Measurements from ENCODE around the gene CTNNAL1.

GRCh38 chr9:108905494-108905893, 107.8 kb downstream of the CTNNAL1 start:
- TF ChIP-seq CTCF (IDR thresholded peaks at IDR 0.05) (no peak), POLR2A (IDR thresholded peaks at IDR 0.05) (no peak)

Data from thyroid gland (tissue), 4 donors.